Ovary (tissue), 9 donors: ENCODE results near the gene ST6GALNAC4. TPM values are rescaled to one million over a fixed set of nuclear protein-coding genes. Genes with fewer than 3 reads are reported as not detected.

ENCODE experiments used
- DNase-seq, 5 donors: peaks; one replicate each; pipeline ENCODE4 v3.0.0-alpha.2; 2019 to 2020
- H3K27ac ChIP-seq, 2 donors: fragments of 200-600 bp; one replicate each; pipeline versions ENCODE4 v1.5.1 to v1.8.0; 2019 to 2022
- H3K27me3 ChIP-seq: fragments of 200-600 bp; one replicate; pipeline ENCODE4 v1.8.0; 2022
- H3K36me3 ChIP-seq: fragments of 200-600 bp; sonication (generic); one replicate; pipeline ENCODE4 v1.5.1; 2019
- H3K4me1 ChIP-seq: one replicate; pipeline ENCODE4 v1.8.1; 2013; ENCODE audit warnings: mild to moderate bottlenecking, moderate library complexity; ENCODE audit not compliant: insufficient read depth
- H3K4me3 ChIP-seq: fragments of 200-600 bp; sonication (generic); one replicate; pipeline ENCODE4 v1.5.1; 2017
- H3K9me3 ChIP-seq, 2 donors: fragments of 200-600 bp in 1 of 2; sonication (generic) in 1 of 2; one replicate each; pipeline versions ENCODE4 v1.5.1 to v1.8.1; 2013 to 2019; ENCODE audit warnings: mild to moderate bottlenecking in 1 of 2, moderate library complexity in 1 of 2
- CTCF ChIP-seq, 3 donors: fragments of 450-650 bp in 2 of 3; fragments of 200-600 bp in 1 of 3; IDR thresholded peaks; one replicate each; pipeline versions ENCODE4 v1.5.1 to v1.8.0; 2016 to 2022; ENCODE audit warnings: antibody characterized with exemption in 3 of 3, mild to moderate bottlenecking in 1 of 3
- EP300 ChIP-seq: sonication (generic); formaldehyde crosslinking; IDR thresholded peaks from one replicate; pipeline ENCODE4 v1.6.1; 2017; ENCODE audit warnings: antibody characterized with exemption
- POLR2A ChIP-seq: fragments of 450-650 bp; IDR thresholded peaks from one replicate; pipeline ENCODE4 v1.6.1; 2017; ENCODE audit warnings: antibody characterized with exemption, mild to moderate bottlenecking, moderate library complexity
- WGBS, 3 donors: extraction: QIAGEN DNeasy Blood & Tissue Kit in 1 of 3; methylation state at CpG; one replicate each; pipeline versions ENCODE4 v1.1.5 to v1.1.7; 2013 to 2017; 5-methylcytosine and 5-hydroxymethylcytosine counted together
- intact Hi-C, 4 donors: fragments of 100-400 bp; cut with DNase I; formaldehyde crosslinking; loops; one replicate each; pipeline versions ENCODE4 v1.11.0 to v1.15.1; 2022 to 2023
- polyA plus RNA-seq, 2 donors: library from polyadenylated mRNA; stranded (reverse); fragments of 200-250 nt in 1 of 2; fragments of 350-450 nt in 1 of 2; fragmentation: Illumina TruSeq in 1 of 2; extraction: RNeasy Lipid Tissue Mini Kit (QIAGEN cat#74804) in 1 of 2; gene quantifications; one replicate each; pipeline ENCODE4 v1.2.3, GENCODE V29; 2013 to 2014
- total RNA-seq, 7 donors: library from RNA; depleted of rRNA in 2 of 7; stranded (reverse); fragments of >200 nt in 2 of 7; fragmentation: NEBNext Ultra II Directional in 3 of 7; extraction: Animal tissue kit (Norgen Biotek cat#: 25700) in 3 of 7; gene quantifications; one replicate each; pipeline versions ENCODE4 v1.1.0 to v1.2.4, GENCODE V29; 2016 to 2023
- donor health status: DM: no; HTN: no; CAD: no; lungs with moderate emphysema.
- donor health status: DM: no; HTN: no; CAD: no.
- donor health status: Bipolar disorder and iron deficiency.
- donor health status: DM: yes; HTN: yes; CAD: no.
- donor health status: DM: no; HTN: no; CAD: no.
- donor health status: DM: yes; HTN: yes; CAD: no.

ST6GALNAC4 gene
- total and polyA plus RNA-seq, 9 donors: 2.2 to 58.4 (median 45.8) TPM

DNA sequence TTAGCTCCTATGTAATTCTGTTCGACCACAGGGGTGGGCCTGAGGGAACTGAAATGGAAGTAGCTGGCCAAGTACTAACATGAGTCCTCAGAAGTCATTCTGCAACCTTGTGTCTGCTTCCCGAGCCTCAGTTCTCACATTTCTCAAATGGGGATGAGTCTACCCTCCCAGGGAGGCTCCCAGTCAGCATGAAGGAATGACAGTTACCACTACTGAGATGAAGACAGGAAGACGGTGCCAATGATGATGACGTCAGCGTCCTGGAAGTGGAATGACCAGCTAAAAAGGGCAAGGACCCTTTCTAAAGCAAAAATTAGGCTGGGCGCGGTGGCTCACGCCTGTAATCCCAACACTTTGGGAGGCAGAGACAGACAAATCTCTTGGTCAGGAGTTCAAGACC lies 6.9 kb upstream of the ST6GALNAC4 start:
- no peak for DNase-seq
- 70 to 84% (median 83%) methylated on average over 8 of the region's 8 CpGs for WGBS, 3 donors
- H3K4me3 ChIP-seq: no peak overlapping the region
- no peaks in the 10 kb centered on the region for H3K9me3 ChIP-seq
- H3K27me3 ChIP-seq: no peaks in the 10 kb centered on the region
- no peaks in the 10 kb centered on the region for H3K36me3 ChIP-seq
- TF ChIP-seq EP300: no peak
- TF ChIP-seq POLR2A: no peak
- TF ChIP-seq CTCF (IDR thresholded peaks at IDR 0.05): no peak
- peaks cover 2% of the 10 kb centered on the region for H3K4me1 ChIP-seq
- H3K27ac ChIP-seq: no peak overlapping the region
- intact Hi-C loops: loop anchor here (2.0 to 10.0 kb wide), 6 partner anchors 131 to 419 kb away; partner anchors contain the start of gene TOR2A (in 2 of the 4)

GRCh38 chr9:127923046-127923445 lies 6.2 kb upstream of the ST6GALNAC4 start:
- H3K27me3 ChIP-seq: no peaks in the 10 kb centered on the region
- H3K4me1 ChIP-seq: peaks cover 2% of the 10 kb centered on the region
- no peaks in the 10 kb centered on the region for H3K9me3 ChIP-seq
- no peaks in the 10 kb centered on the region for H3K36me3 ChIP-seq
- DNase-seq: peak in 1 of 5 donors; percentile 37
- 57 to 67% (median 60%) methylated on average over 6 of the region's 6 CpGs for WGBS, 3 donors
- no peak overlapping the region for H3K27ac ChIP-seq
- H3K4me3 ChIP-seq: no peak overlapping the region
- intact Hi-C loops: loop anchor here (2.0 to 10.0 kb wide), 6 partner anchors 131 to 418 kb away; partner anchors contain the start of gene TOR2A (in 2 of the 4)
- TF ChIP-seq CTCF (IDR thresholded peaks at IDR 0.05) (no peak), POLR2A (no peak), EP300 (no peak)

DNA sequence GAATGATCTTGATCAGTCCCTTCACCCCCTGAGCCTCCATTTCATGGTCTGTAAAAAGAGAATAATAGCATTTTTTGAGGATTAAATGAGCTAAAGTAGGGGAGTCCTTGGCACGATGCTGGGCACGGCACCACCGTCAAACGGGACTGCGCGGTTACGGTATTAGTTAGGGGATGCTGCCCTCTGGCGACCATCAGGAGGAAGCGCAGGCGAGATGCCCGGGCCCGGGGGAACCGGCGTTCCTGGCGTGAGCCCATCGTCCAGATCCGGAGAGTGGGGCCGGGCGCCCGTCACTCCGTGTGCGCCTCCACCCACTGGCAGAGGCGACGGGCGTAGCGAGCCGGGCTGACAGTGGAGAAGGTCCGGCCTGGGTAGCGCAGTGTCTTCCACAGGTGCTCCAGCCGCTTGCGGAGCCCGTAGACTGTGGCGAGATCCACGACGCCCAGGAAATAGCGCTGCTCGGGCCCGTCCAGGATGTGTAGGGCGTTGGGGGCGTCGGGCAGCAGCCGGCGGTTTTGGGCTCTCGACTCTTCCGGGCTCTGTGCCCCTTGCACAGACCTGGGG lies 4.8 kb upstream of the ST6GALNAC4 start:
- WGBS, 3 donors: 10 to 15% (median 11%) methylated on average over 44 to 45 of the region's 45 CpGs
- peak; percentile 61 to 86 (median 80) for DNase-seq
- no peak overlapping the region for H3K4me3 ChIP-seq

DNA sequence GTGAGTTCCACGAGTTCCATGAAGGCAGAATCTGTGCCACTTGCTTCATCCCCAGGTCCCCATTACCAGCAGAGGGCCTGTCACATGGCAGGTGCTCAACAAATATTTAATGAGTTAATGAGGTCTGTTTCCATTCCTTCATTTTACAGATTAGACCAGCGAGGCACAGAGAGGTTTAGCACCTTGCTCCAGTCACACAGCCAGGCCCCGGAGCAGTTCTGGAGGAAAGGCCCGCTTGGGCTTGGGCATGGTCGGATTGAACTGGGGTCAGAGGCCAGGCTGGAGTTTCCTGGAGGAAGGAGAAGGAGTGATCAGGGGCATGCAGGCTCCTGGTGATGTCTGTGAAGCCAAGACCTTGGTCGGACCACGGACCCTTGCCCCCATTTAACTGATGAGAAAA lies 4.0 kb upstream of the ST6GALNAC4 start:
- no peaks in the 10 kb centered on the region for H3K27me3 ChIP-seq
- H3K27ac ChIP-seq: no peak overlapping the region
- TF ChIP-seq POLR2A: no peak
- intact Hi-C loops: loop anchor here (2.0 to 10.0 kb wide), 7 partner anchors 128 to 416 kb away; partner anchors contain the start of gene TOR2A (in 3 of the 4)
- no peaks in the 10 kb centered on the region for H3K36me3 ChIP-seq
- H3K4me1 ChIP-seq: peaks cover 5% of the 10 kb centered on the region
- 83 to 87% (median 83%) methylated on average over 7 of the region's 7 CpGs for WGBS, 3 donors
- no peaks in the 10 kb centered on the region for H3K9me3 ChIP-seq
- no peak for DNase-seq
- no peak overlapping the region for H3K4me3 ChIP-seq

More for the DNA sequence above, 4.8 kb upstream of the ST6GALNAC4 start:
- no peaks in the 10 kb centered on the region for H3K36me3 ChIP-seq
- no peaks in the 10 kb centered on the region for H3K27me3 ChIP-seq
- H3K27ac ChIP-seq: no peak overlapping the region
- TF ChIP-seq POLR2A: peak; percentile 21
- TF ChIP-seq CTCF (IDR thresholded peaks at IDR 0.05): peak; percentile 90 to 97 (median 96)
- TF ChIP-seq EP300: no peak
- no peaks in the 10 kb centered on the region for H3K9me3 ChIP-seq
- intact Hi-C loops: loop anchor here (2.0 to 10.0 kb wide), 8 partner anchors 129 to 417 kb away; partner anchors contain the start of gene TOR2A (in 3 of the 4)
- peaks cover 2% of the 10 kb centered on the region for H3K4me1 ChIP-seq

- no peaks in the 10 kb centered on the region for H3K36me3 ChIP-seq
- intact Hi-C loops: loop anchor here in 1 of 4 donors (5.0 kb wide), 1 partner anchor 132 kb away; the partner anchor contains the start of gene CDK9
- peak; percentile 73 to 87 (median 77) for DNase-seq
- H3K27ac ChIP-seq: no peak overlapping the region
- H3K9me3 ChIP-seq: no peaks in the 10 kb centered on the region
- H3K27me3 ChIP-seq: no peaks in the 10 kb centered on the region
- no peak overlapping the region for H3K4me3 ChIP-seq
- H3K4me1 ChIP-seq: peaks cover 6% of the 10 kb centered on the region
- TF ChIP-seq POLR2A (no peak), EP300 (peak; percentile 66), CTCF (IDR thresholded peaks at IDR 0.05) (no peak)
- 23 to 38% (median 31%) methylated on average over 8 of the region's 8 CpGs for WGBS, 3 donors
Observed at GRCh38 chr9:127919253-127919815, 2.5 kb upstream of the ST6GALNAC4 start.
